Kidney tubule cell (primary cell): Measurements from ENCODE around the gene GRXCR1.

Experiments
- DNase-seq: peaks from one replicate; pipeline ENCODE4 v3.0.0-alpha.2; 2018; ENCODE audit warnings: low spot score

GRXCR1 gene

DNA sequence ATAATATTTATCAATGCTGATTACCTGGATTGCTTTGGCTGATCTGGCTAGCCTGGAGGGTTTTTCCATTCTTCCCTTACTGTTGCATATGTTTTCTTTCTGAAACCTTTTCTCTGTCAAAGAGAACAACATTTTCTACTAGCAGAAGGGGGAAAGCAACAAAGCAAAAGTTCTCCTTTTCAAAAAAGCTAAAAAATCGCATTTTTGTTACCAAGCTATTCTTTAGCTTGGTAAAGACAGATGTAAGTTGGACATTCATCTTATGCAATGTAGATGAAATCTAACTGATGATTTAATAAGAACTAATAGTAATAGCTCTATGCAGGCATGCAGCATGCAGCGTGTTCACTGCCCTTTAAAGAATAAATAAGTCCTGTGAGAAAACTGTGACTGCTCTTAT is at the start of gene GRXCR1:
GRXCR1 (plus strand) TSS at position 301 of the 400 bp plus-strand sequence. CDS start 554 bp downstream, outside the sequence.
- no peak for DNase-seq

DNA sequence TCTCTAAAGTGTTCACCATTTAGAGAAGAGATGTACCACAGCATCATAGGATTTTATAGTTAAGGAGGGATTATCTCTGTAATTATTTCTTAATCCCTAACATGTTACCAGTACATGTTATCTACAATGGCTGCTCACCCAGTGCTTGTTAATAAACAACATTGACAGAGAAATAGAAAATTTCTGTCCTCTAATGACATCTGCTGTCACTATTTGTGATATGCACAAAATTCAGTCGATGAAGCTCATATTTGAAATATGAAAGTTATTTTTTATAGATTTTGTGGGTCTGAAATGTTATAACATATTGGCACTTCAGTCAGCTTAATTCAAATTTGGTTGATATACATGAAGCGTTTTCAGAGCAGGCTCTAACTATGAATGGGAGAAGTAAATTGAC is 48.8 kb upstream of the GRXCR1 start:
- DNase-seq = no peak

DNA sequence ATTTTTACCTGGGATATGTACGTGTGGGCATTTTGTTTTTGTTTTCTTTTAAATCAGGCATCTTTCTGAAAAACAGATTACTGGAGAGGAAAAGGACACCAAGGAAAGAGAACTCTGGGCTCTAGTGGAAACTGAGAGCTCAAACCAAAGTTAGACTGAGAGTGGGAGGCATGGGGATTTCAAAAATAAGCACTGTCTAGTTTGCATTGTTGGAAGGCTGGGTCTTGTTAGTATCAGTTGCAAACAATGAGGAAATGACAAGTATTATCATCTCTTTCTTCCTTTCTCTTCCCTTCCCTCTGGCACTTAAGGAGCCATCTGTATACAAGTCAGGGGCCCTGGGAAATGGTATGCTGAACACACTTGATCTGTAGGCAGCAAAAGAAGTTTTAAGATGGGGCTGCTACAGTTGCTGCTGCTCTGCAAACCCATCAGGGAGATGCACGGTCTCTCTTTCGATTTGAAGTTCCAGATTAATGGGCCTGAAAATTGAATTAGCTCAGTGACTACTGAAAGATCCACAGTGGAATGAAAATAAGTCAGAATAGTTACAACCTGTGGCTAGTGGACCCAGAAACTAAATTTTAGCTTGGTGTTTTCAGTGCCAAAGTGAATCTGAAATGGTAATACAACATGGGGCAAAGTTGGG is 48.0 kb upstream of the GRXCR1 start:
- DNase-seq = no peak

GRCh38 chr4:42845586-42845985 is 46.9 kb upstream of the GRXCR1 start:
- DNase-seq = no peak

DNA sequence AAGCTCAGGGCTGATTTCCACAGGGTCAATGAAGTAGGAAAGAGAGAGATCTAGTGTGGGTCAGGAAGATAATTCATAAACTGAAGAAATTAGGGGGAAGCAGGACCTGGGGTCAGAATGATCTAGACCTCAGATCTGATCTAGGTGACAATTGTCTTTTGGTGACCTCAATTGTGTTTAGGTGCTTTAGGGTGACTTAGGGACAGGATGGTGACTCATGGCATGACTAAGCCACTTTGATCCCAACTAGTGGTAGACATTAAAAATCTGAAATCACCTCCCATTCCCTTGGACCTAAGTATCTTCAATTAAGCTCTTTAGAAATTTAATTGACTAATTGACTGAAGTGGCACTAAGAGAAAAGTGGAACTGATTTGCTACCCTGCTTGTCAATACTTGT is 36.7 kb upstream of the GRXCR1 start:
- DNase-seq = peak; percentile 15

DNA sequence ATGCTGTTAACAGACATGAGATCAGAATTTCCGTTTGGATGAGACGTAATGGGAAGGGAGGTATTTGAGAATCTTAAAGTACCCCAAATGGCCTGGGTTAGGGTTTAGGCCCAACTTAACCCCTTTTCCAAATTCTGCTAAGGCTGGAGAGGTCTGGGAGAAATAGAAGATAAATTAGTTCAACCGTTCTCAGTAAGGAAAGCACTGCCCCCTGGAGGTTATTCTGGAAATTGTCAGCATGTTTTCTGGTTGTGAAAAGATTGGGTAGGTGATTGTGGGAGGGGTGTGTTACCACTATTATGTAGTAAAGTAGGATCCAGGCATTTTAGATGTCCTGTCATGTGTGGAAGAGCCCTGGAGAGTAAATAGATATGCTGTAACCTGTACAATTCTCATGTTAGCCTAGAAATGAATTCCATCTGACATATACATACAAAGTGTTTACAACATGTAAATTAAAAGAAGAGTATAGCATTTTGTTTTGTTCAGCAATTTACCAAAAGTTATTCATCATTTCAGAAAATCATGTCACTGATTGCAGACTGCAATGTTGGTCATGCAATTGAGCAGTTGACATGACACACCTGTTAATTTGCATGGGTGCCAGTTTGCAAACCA is 26.8 kb upstream of the GRXCR1 start:
- DNase-seq = peak; percentile 58

DNA sequence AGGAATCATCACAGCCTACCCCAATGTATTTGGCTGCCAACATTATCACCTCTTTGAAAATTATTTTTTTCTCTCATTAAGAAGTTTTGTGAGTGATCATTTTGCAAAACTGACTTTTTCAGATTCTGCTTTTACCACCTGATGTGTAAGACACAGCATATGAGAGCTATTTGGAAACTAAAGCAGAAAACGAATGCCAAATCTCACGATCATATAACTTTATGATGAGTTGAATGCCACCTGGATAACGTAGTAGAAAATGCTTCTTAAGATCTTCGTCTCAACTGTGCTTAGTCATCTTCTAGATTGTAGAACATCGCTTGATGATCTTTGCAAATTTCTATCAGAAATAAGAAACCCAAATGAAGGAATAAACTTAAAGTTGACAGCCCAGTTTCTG is 21.3 kb upstream of the GRXCR1 start:
- DNase-seq = no peak

DNA sequence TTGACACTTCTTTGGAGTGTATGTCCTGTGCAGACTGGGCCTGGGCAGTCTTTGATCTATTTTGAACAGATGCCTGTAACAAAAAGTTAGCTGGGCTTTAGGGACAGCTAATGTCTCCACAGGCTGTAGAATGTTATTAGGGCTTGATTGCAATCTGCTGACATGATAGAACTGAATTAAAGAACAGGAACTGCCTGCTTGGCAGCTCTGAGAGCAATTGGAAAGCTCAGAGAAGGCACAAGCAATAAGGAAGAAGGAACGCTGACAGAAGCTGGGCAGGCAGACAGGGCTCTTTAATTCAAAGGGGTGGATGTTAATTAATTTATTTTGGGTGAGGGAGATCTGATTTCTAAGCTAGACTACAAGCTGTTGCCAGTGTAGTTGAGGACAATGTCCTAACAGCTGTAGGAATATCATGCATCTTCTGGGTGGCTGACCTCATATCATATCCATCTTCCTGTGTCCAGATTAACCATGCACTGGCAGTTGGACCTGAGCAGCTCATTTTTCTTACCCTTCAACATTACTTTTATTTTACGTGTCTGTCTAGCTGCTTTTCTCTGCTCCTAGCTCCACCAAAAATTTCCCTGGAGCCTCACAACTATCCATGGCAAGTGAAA is 20.7 kb upstream of the GRXCR1 start:
- DNase-seq = no peak

GRCh38 chr4:42878863-42879262 is 13.7 kb upstream of the GRXCR1 start:
- DNase-seq = no peak

DNA sequence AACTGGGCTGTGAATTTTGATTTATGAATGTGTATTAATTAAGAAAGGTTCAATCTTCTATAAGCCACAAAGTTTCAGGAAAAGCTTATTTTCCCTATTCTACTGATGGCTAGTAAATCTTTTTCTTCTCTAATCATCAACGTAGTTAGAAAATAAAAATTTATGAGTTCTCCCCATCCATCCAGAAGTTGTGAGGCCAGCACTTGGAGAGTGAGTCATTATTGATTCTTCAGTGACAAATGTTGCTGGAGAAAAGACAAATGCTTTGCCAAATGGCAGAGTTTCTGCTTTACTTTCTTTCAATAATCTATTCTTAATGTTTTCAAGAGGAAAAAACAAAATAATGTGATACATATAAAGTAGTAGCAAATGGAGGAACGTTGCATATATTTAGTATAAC is 11.3 kb upstream of the GRXCR1 start:
- DNase-seq = no peak

- DNase-seq = no peak
Measured at GRCh38 chr4:42891644-42892043, 869 bp upstream of the GRXCR1 start.

DNA sequence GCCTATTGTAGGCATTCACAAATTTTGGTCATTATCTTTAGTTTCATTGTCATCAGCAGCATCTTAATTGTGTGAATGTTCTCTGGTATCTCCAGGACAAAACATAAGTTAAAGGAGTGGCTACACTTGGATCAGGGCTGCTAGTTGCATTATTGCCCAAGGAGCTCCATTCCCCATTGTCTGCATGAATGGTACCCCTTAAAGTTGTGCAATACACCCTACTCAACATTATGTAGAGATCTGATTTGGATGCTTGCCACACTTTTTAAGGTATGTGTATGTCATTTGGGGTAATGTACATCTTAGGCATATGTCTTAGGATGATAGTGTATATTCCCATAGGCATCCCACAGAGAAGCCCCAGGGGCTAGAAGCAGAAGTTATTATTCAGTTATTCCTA is 2.9 kb downstream of the GRXCR1 start:
- no peak for DNase-seq

DNA sequence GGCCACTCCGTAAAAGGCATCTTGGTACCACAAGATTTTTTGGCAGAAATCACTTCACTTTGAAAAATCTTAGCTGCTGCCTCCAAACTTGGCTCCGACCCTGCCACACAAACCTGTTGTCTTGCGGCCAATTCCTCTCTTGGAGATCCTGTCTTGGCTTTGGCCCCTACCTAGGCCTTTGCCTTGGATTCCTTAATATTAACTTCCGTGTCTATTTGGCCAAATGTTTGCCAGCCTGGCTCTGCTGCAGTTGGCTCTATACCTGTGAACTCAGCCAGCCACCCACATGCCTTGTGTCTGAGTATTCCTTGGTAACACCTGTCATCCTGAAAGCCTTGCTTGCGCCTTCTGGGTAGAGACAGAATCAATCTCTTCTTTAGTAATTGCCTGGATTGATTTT is 12.5 kb downstream of the GRXCR1 start:
- no peak for DNase-seq

- peak; percentile 83 for DNase-seq
Measured at GRCh38 chr4:42905591-42905990, 13.1 kb downstream of the GRXCR1 start.

DNA sequence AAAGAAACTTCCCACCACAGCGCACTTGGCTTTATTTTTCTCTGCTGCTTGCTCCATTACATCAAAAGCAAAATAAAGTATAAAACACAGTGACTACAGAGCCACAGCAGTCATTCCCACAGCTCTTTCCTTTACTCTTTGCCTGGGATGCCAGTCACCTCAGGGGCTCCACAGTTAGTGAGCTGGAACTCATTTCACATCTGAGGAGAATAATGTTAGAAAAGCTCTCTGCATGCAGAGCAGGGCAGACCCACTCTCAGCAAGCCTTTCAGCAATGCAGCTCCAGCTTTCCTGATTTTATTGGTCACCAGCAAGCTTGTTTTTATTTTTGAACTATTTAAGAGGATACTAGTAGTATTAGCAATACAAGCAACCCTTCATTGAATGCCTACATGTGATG is 13.8 kb downstream of the GRXCR1 start:
- DNase-seq = peak; percentile 38

DNA sequence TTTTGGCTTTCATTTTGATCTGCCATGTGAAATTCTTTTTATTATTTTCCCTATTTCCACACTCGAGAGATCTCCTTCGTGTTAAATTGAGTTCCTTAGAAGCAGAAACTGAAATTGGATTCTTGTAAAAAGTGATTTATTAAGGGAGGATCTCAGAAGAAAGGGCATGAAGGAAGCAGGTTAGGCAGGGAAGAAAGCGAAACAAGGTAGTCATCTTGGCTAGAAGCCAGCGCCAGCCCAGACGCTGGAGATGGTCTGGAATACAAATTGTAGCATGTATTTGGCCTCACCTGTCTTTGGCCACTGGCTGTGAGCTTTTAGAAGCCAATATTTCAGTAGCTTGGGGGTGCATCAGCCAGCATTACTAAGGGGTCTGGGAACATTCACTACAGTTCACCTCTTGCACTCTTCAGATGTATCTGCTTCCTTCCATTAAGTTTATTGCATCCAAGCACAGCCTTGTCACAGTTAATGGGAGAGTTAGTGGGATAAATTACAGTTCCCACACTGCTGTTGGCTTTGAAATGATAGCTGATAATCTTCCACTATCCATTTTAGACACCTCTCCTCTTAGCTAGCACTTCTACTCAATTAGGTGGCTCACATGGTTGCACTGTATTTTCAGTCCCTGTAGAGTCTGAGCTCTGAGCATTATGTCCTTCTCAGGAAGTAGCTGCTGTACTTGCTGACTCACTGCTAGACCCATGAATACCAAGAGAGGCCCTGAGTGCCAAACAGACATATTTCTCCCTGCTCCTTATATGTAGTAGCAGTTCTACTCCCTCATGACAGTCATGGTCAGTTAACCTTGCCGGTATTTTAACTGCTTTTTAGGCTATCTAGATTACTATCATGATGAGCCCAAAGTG is 14.6 kb downstream of the GRXCR1 start:
- peak; percentile 92 for DNase-seq

DNA sequence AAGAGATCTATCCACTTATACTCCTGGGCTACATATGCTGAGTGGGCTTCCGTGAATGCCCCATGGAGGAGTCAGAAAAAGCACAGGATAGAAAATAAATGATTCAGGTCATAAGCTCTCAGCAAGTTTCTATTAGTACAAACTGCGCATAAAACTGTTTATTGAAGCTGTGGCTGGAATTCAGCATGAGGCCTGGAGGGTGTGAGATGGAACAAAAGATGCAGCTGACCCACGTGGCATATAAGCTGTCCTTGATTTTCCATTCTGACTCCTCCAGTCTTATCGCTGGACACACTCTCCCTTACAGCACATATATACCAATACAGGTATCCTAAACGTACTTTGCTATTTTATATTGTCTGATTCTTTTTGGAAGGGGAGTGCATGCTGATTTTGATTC is 17.9 kb downstream of the GRXCR1 start:
- no peak for DNase-seq

GRCh38 chr4:42914937-42915336 is 22.4 kb downstream of the GRXCR1 start:
- no peak for DNase-seq

- peak; percentile 21 for DNase-seq
Measured at GRCh38 chr4:42915484-42915883, 23.0 kb downstream of the GRXCR1 start.

DNA sequence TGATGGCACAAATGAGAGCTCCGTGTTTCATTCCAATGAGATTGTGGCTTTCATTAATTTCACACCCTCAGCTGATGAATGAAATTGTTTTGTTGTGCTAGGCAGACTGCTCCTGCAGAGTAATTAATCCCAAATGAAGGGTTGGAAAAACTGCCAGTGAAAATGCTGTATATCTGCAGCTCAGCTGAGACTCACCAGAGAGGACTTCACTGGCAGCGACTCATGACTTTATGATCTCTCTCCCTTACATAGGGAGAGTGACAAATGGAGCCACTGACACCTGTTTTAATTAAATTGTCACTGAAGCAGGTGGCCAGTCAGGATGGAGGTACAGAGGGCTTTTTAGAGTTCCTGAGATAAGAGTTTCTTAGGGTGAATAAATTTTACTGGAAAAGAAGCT is 24.8 kb downstream of the GRXCR1 start:
- DNase-seq = no peak

GRCh38 chr4:42923431-42923830 is 30.9 kb downstream of the GRXCR1 start:
- DNase-seq = no peak

DNA sequence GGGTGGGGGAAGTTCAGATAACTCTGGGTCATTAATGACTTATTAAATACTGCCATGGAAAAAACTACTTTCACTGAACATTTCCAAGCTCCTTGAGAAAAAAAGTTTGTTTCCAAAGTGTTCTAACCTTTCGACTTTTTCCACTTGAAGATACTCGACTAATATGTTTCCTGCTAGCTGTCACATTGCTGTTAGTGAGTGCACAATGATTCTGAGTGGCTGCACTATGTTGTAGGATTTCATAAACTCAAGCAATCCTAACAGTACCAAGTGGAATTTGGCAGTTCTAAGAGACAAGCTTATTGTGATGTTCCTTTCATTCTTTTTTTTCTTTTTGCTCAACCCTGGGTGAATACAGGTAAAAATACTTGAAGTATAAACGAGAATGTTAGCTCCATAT is 33.4 kb downstream of the GRXCR1 start:
- DNase-seq = no peak

DNA sequence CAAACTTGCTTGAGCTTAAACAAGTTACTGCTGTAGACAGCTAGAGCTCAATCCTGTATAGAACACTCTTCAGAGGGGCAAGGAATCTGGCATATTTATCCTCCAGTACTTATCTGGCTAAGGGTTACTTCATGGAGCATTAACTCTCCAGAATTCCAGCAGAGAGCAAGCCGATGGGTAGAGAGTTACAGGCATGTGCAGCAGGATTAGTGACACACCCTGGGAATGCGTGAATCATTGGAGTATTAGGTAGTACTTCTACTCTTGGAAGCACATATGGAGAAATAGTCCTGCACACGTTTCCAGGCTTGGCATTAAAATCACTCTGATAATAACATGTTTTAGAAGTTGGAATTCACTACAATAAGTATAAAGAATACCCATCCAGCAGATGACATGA is 35.4 kb downstream of the GRXCR1 start:
- peak; percentile 86 for DNase-seq
